Measurements from ENCODE around the gene LCE1A. TPM values are rescaled to one million over a fixed set of nuclear protein-coding genes. Genes with fewer than 3 reads are reported as not detected.

The LCE1A gene
- total and polyA plus RNA-seq, 3 donors from 2014 or later: not detected

DNA sequence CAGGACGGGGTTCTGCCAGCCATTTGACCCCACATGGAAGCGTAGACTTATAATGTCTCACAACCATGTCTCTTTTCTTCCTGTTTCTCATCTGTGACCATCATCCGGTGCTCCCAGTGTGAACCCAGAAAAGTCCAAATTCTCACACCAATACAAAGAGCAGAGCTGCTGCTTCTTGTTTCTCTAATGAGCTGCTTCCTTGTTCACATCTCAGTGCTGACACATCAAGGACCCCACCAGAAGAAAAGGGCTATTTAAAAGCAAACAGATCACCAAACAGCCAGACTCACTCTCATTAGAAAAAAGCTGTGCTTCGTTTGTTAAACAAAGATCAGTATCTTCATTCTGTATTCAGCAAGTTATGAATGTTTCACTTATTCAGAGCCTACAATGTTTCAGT lies 31.6 kb upstream of the LCE1A start:
- Histone ChIP-seq H3K9me3 (no peaks in the 10 kb centered on the region), H3K4me1 (no peaks in the 10 kb centered on the region), H3K4me3 (no peak overlapping the region), H3K27me3 (no peaks in the 10 kb centered on the region), H3K36me3 (ENCODE audit: low read depth, missing control alignments) (no peaks in the 10 kb centered on the region), H3K27ac (no peak overlapping the region)
- WGBS, 2 donors: 54 to 71% methylated on average over 4 of the region's 4 CpGs
- intact Hi-C loops (cut with DNase I; ENCODE audit: low total_unique reads): no loop called here
- DNase-seq: no peak
- TF ChIP-seq CTCF (IDR thresholded peaks at IDR 0.05): no peak
- TF ChIP-seq POLR2A (IDR thresholded peaks at IDR 0.05): no peak

- 47 to 59% methylated on average over 3 of the region's 3 CpGs for WGBS, 2 donors
- Histone ChIP-seq H3K4me3 (no peak within 1 kb of the TSS), H3K36me3 (ENCODE audit: low read depth, missing control alignments) (no peaks in the 10 kb centered on the region), H3K27ac (no peak within 1 kb of the TSS), H3K9me3 (no peaks in the 10 kb centered on the region), H3K4me1 (no peaks in the 10 kb centered on the region), H3K27me3 (no peaks in the 10 kb centered on the region)
- no peak for TF ChIP-seq POLR2A (IDR thresholded peaks at IDR 0.05)
- TF ChIP-seq CTCF (IDR thresholded peaks at IDR 0.05): no peak
- DNase-seq: no peak
- intact Hi-C loops (cut with DNase I; ENCODE audit: low total_unique reads): no loop called here
Observed at GRCh38 chr1:152796421-152796820, 30.9 kb upstream of the LCE1A start, which contains the start of gene LCE1D. Gene LCE1D, plus strand, starts transcription at chr1:152796721. Its CDS starts 1,074 bp downstream, at chr1:152797795.

GRCh38 chr1:152801333-152801732 lies 25.9 kb upstream of the LCE1A start:
- Histone ChIP-seq H3K4me3 (no peak overlapping the region), H3K36me3 (ENCODE audit: low read depth, missing control alignments) (no peaks in the 10 kb centered on the region), H3K9me3 (no peaks in the 10 kb centered on the region), H3K27me3 (no peaks in the 10 kb centered on the region), H3K4me1 (no peaks in the 10 kb centered on the region), H3K27ac (no peak overlapping the region)
- no peak for TF ChIP-seq POLR2A (IDR thresholded peaks at IDR 0.05)
- no peak for TF ChIP-seq CTCF (IDR thresholded peaks at IDR 0.05)
- intact Hi-C loops (cut with DNase I; ENCODE audit: low total_unique reads): no loop called here
- no peak for DNase-seq
- WGBS, 2 donors: 68 to 79% methylated on average over 1 of the region's 1 CpG

GRCh38 chr1:152806576-152806975 lies 20.7 kb upstream of the LCE1A start, which contains the start of gene LCE1C:
Gene LCE1C, minus strand, starts transcription at chr1:152806651. Its CDS starts 1,173 bp downstream, at chr1:152805478.
- Histone ChIP-seq H3K9me3 (no peaks in the 10 kb centered on the region), H3K36me3 (ENCODE audit: low read depth, missing control alignments) (no peaks in the 10 kb centered on the region), H3K27me3 (no peaks in the 10 kb centered on the region), H3K4me1 (no peaks in the 10 kb centered on the region), H3K4me3 (no peak within 1 kb of the TSS), H3K27ac (no peak within 1 kb of the TSS)
- TF ChIP-seq CTCF (IDR thresholded peaks at IDR 0.05) (no peak), POLR2A (IDR thresholded peaks at IDR 0.05) (no peak)
- intact Hi-C loops (cut with DNase I; ENCODE audit: low total_unique reads): no loop called here
- WGBS, 2 donors: 68 to 76% methylated on average over 3 of the region's 3 CpGs
- no peak for DNase-seq

- H3K36me3 ChIP-seq (ENCODE audit: low read depth, missing control alignments): no peaks in the 10 kb centered on the region
- WGBS, 2 donors: 65 to 83% methylated on average over 2 of the region's 2 CpGs
Observed at GRCh38 chr1:152811050-152811449, 16.2 kb upstream of the LCE1A start.

More at GRCh38 chr1:152811050-152811449, 16.2 kb upstream of the LCE1A start:
- Histone ChIP-seq H3K9me3 (no peaks in the 10 kb centered on the region), H3K27ac (no peak overlapping the region), H3K4me1 (no peaks in the 10 kb centered on the region), H3K27me3 (no peaks in the 10 kb centered on the region), H3K4me3 (no peak overlapping the region)
- TF ChIP-seq POLR2A (IDR thresholded peaks at IDR 0.05) (no peak), CTCF (IDR thresholded peaks at IDR 0.05) (no peak)
- intact Hi-C loops (cut with DNase I; ENCODE audit: low total_unique reads): no loop called here
- no peak for DNase-seq

All from testis (tissue), 3 donors.